Measurements from ENCODE around the gene CHADL. TPM values are rescaled to one million over a fixed set of nuclear protein-coding genes. Genes with fewer than 3 reads are reported as not detected.
A peak's percentile ranks its signal among the peaks of the same experiment; 100 is the strongest.

CHADL gene
- total RNA-seq, 1 experiment from 2014 or later: 0.74 TPM

DNA sequence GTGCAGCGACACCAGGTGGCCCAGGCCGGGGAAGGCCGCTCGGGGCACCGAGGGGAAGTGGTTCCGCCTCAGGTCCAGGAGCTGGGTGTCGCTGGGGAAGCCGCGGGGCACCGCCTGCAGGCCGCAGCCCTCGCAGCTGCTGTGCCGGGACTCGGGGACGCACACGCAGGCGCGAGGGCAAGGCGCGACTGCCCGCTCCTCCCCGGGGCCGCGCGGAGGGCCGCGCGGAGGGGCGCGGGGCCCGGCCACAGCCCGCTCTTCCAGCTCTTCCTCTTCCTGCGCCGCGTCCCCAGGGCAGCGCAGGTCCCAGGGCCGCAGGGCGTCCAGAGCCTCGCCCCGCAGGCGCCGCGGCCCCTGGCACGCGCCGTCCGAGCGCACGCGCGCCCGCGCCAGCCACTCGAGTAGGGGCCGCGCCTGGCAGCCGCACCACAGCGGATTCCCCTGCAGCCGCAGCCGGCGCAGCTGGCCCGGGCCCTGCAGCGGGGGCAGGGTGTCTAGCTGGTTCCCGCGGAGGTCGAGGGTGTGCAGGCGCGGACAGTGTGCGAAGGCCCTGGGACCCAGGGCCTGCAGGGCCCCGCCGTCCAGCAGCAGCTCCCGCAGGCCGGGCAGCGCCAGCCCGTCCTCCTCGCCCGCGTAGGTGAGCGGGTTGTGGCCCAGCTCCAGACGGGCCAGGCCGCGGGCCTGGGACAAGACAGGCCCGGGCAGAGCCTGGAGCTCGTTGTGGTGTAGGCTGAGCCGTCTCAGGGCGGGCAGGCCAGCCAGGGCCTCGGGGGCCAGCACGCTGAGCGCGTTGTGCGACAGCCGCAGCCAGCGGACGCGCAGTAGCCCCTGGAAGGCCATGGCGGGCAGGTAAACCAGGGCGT lies 2.8 kb downstream of the CHADL start:
- Histone ChIP-seq H3K4me2 (peak overlapping the region; percentile 64), H4K20me1 (ENCODE audit: insufficient read depth) (no peaks in the 10 kb centered on the region), H3K4me1 (replicated peaks; ENCODE audit: insufficient read depth) (no peaks in the 10 kb centered on the region), H3K27me3 (ENCODE audit: insufficient read depth, low read depth) (no peaks in the 10 kb centered on the region), H3K4me3 (peak overlapping the region; percentile 50; the same call in 1 of the 2 replicates), H3K27ac (no peak overlapping the region), H2AFZ (no peak overlapping the region), H3K9me2 (ENCODE audit: insufficient read depth) (no peaks in the 10 kb centered on the region), H3K36me3 (ENCODE audit: low read depth) (no peaks in the 10 kb centered on the region), H3K79me2 (ENCODE audit: low read depth) (no peaks in the 10 kb centered on the region), H3K9me3 (ENCODE audit: insufficient read depth, low read depth) (no peaks in the 10 kb centered on the region), H3F3A (ENCODE audit: insufficient read depth, low read depth) (peaks cover 21% of the 10 kb centered on the region)
- ChIA-PET CTCF (interaction anchor here (0.6 to 2.3 kb wide), 10 partner anchors 40 to 588 kb away, joined by 3 to 26 read pairs (median 4); no protein-coding TSS in a partner anchor), POLR2A (ENCODE audit: unreplicated experiment) (interaction anchor here (0.5 to 0.6 kb wide), 4 partner anchors 64 to 630 kb away, joined by 4 to 6 read pairs (median 4); partner anchors contain the start of gene ZC3H7B)
- TF ChIP-seq CTCF (conservative IDR thresholded peaks at IDR 0.05): no peak; the same call in 1 of the 2 replicates
- TF ChIP-seq EZH2 (IDR thresholded peaks at IDR 0.05; ENCODE audit: low read depth): no peak
- intact Hi-C loops (cut with micrococcal nuclease; ENCODE audit: unreplicated experiment): no loop called here
- no TSS peak for BruUV-seq (replicated peaks)
- peak; percentile 42 to 82 for DNase-seq

- Histone ChIP-seq H2AFZ (no peak overlapping the region), H3K9me3 (ENCODE audit: insufficient read depth, low read depth) (no peaks in the 10 kb centered on the region), H3K9me2 (ENCODE audit: insufficient read depth) (no peaks in the 10 kb centered on the region), H3K27ac (no peak overlapping the region), H3K79me2 (ENCODE audit: low read depth) (no peaks in the 10 kb centered on the region), H3K36me3 (ENCODE audit: low read depth) (no peaks in the 10 kb centered on the region), H3F3A (ENCODE audit: insufficient read depth, low read depth) (peaks cover 17% of the 10 kb centered on the region), H3K4me3 (peak overlapping the region; percentile 50; the same call in 1 of the 2 replicates), H3K27me3 (ENCODE audit: insufficient read depth, low read depth) (no peaks in the 10 kb centered on the region), H3K4me1 (replicated peaks; ENCODE audit: insufficient read depth) (no peaks in the 10 kb centered on the region), H4K20me1 (ENCODE audit: insufficient read depth) (no peaks in the 10 kb centered on the region), H3K4me2 (peak overlapping the region; percentile 64)
- ChIA-PET POLR2A (ENCODE audit: unreplicated experiment) (interaction anchor here (0.5 to 0.7 kb wide), 3 partner anchors 49 to 286 kb away, joined by 4 to 5 read pairs (median 4); partner anchors contain the start of gene RANGAP1), CTCF (interaction anchor here (0.7 to 2.3 kb wide), 8 partner anchors 40 to 588 kb away, joined by 3 to 26 read pairs (median 5); no protein-coding TSS in a partner anchor)
- no peak for DNase-seq
- BruUV-seq (replicated peaks): no TSS peak
- TF ChIP-seq CTCF (conservative IDR thresholded peaks at IDR 0.05) (peak; percentile 67; the same call in 1 of the 2 replicates), EZH2 (IDR thresholded peaks at IDR 0.05; ENCODE audit: low read depth) (no peak)
- intact Hi-C loops (cut with micrococcal nuclease; ENCODE audit: unreplicated experiment): no loop called here
These were observed 3.6 kb downstream of the CHADL start for GRCh38 chr22:41237036-41237706.

All from PC-9 (cell line).